Spleen (tissue), 11 donors: ENCODE data around the gene IMPACT. TPM values are rescaled to one million over a fixed set of nuclear protein-coding genes. Genes with fewer than 3 reads are reported as not detected.

ENCODE experiments used
- DNase-seq: peaks from one replicate; pipeline ENCODE4 v3.0.0-alpha.2; 2020
- H3K27ac ChIP-seq, 8 donors: fragments of 200-600 bp; sonication (generic) in 7 of 8; 1 replicate in 4 of 8; 2 replicates in 4 of 8; pipeline versions ENCODE4 v1.5.0 to v1.8.0; 2016 to 2021; ENCODE audit warnings: inconsistent platforms in 4 of 8, mild to moderate bottlenecking in 4 of 8, moderate library complexity in 1 of 8
- H3K27me3 ChIP-seq, 7 donors: fragments of 200-600 bp; sonication (generic) in 6 of 7; replicated peaks in 1 of 7; 1 replicate in 4 of 7; 2 replicates in 3 of 7; pipeline versions ENCODE4 v1.5.0 to v1.8.0; 2016 to 2021; ENCODE audit warnings: inconsistent platforms in 3 of 7, mild to moderate bottlenecking in 1 of 7
- H3K36me3 ChIP-seq, 6 donors: fragments of 200-600 bp; sonication (generic) in 5 of 6; 1 replicate in 4 of 6; 2 replicates in 2 of 6; pipeline versions ENCODE4 v1.5.0 to v1.8.0; 2016 to 2021; ENCODE audit warnings: inconsistent platforms in 2 of 6
- H3K4me1 ChIP-seq, 6 donors: fragments of 200-600 bp; sonication (generic) in 5 of 6; 1 replicate in 3 of 6; 2 replicates in 3 of 6; pipeline versions ENCODE4 v1.5.0 to v1.8.0; 2016 to 2021; ENCODE audit warnings: inconsistent platforms in 3 of 6
- H3K4me3 ChIP-seq, 8 donors: fragments of 200-600 bp; sonication (generic) in 7 of 8; 1 replicate in 4 of 8; 2 replicates in 4 of 8; pipeline versions ENCODE4 v1.5.0 to v1.8.0; 2016 to 2021; ENCODE audit warnings: inconsistent platforms in 4 of 8, mild to moderate bottlenecking in 4 of 8, moderate library complexity in 2 of 8
- H3K9me3 ChIP-seq, 8 donors: fragments of 200-600 bp; sonication (generic) in 7 of 8; 1 replicate in 4 of 8; 2 replicates in 4 of 8; pipeline versions ENCODE4 v1.5.0 to v1.8.0; 2016 to 2021; ENCODE audit warnings: inconsistent platforms in 4 of 8
- CTCF ChIP-seq, 11 experiments: fragments of 200-600 bp in 7 of 11; fragments of 450-650 bp in 4 of 11; sonication (generic) in 4 of 11; IDR thresholded peaks in 8 of 11; conservative IDR thresholded peaks in 3 of 11; 1 replicate in 7 of 11; 2 replicates in 4 of 11; pipeline versions ENCODE4 v1.4.0 to v1.8.0; 2016 to 2021; ENCODE audit warnings: antibody characterized with exemption in 11 of 11, inconsistent platforms in 4 of 11, mild to moderate bottlenecking in 1 of 11
- POLR2A ChIP-seq, 3 donors: fragments of 450-650 bp; IDR thresholded peaks; one replicate each; pipeline ENCODE4 v1.5.1; 2017; ENCODE audit warnings: antibody characterized with exemption in 3 of 3, mild to moderate bottlenecking in 1 of 3
- POLR2AphosphoS5 ChIP-seq, 3 donors: sonication (generic); formaldehyde crosslinking; IDR thresholded peaks; one replicate each; pipeline ENCODE4 v1.5.1; 2017; ENCODE audit warnings: antibody characterized with exemption in 3 of 3
- WGBS, 5 donors: extraction: QIAGEN DNeasy Blood & Tissue Kit in 3 of 5; methylation state at CpG; one replicate each; pipeline versions ENCODE4 v1.1.5 to v1.1.7; 2013 to 2018; 5-methylcytosine and 5-hydroxymethylcytosine counted together
- intact Hi-C: fragments of 100-400 bp; cut with DNase I; formaldehyde crosslinking; loops from one replicate; pipeline ENCODE4 v1.15.0; 2023; ENCODE audit warnings: low total_unique reads
- polyA plus RNA-seq, 3 donors: library from polyadenylated mRNA; stranded (reverse); fragments of 200-250 nt; gene quantifications; one replicate each; pipeline ENCODE4 v1.2.1, GENCODE V29; 2013
- total RNA-seq, 7 donors: library from RNA; depleted of rRNA in 3 of 7; stranded (reverse); fragments of >200 nt in 3 of 7; fragmentation: NEBNext Ultra II Directional in 4 of 7; extraction: Animal tissue kit (Norgen Biotek cat#: 25700) in 4 of 7; gene quantifications; one replicate each; pipeline versions ENCODE4 v1.1.0 to v1.2.1, GENCODE V29; 2016 to 2021
- donor health status: healthy with polysubstance abuse.
- donor health status: DM: no; HTN: no; CAD: no; lungs with moderate emphysema.
- donor health status: DM: no; HTN: no; CAD: no.
- donor health status: Bipolar disorder and iron deficiency.
- donor health status: healthy.
- donor health status: DM: no; HTN: no; CAD: no.
- donor health status: DM: yes; HTN: yes; CAD: no.

IMPACT gene
- total and polyA plus RNA-seq, 10 donors: 10.6 to 36.7 (median 22.0) TPM

- Histone ChIP-seq H3K9me3 (peaks cover 0 to 5% (median 0%) of the 10 kb centered on the region in 8 donors), H3K4me3 (no peak overlapping the region), H3K4me1 (peaks cover 0 to 24% (median 16%) of the 10 kb centered on the region in 6 donors), H3K27ac (no peak overlapping the region), H3K36me3 (peaks cover 0 to 33% (median 4%) of the 10 kb centered on the region in 6 donors), H3K27me3 (peaks cover 0 to 14% (median 0%) of the 10 kb centered on the region in 7 donors)
- no peak for DNase-seq
- intact Hi-C loops: no loop called here
- WGBS, 5 donors: 80 to 91% (median 87%) methylated on average over 3 of the region's 3 CpGs
- TF ChIP-seq CTCF (IDR thresholded peaks at IDR 0.05 in 8 of 11, conservative IDR thresholded peaks at IDR 0.05 in 3 of 11) (no peak), POLR2AphosphoS5 (IDR thresholded peaks at IDR 0.05) (no peak), POLR2A (IDR thresholded peaks at IDR 0.05) (no peak)
These were observed 2.2 kb downstream of the IMPACT start for GRCh38 chr18:24428709-24429108.

- H3K27ac ChIP-seq: no peak overlapping the region
- intact Hi-C loops: no loop called here
- DNase-seq: no peak
- 95 to 98% (median 96%) methylated on average over 4 of the region's 4 CpGs for WGBS, 5 donors
- peaks cover 0 to 24% (median 16%) of the 10 kb centered on the region in 6 donors for H3K4me1 ChIP-seq
- H3K36me3 ChIP-seq: peaks cover 0 to 33% (median 4%) of the 10 kb centered on the region in 6 donors
- TF ChIP-seq CTCF (IDR thresholded peaks at IDR 0.05 in 8 of 11, conservative IDR thresholded peaks at IDR 0.05 in 3 of 11) (no peak), POLR2AphosphoS5 (IDR thresholded peaks at IDR 0.05) (no peak), POLR2A (IDR thresholded peaks at IDR 0.05) (no peak)
- H3K9me3 ChIP-seq: peaks cover 0 to 5% (median 0%) of the 10 kb centered on the region in 8 donors
- peaks cover 0 to 10% (median 0%) of the 10 kb centered on the region in 7 donors for H3K27me3 ChIP-seq
- no peak overlapping the region for H3K4me3 ChIP-seq
These were observed 2.7 kb downstream of the IMPACT start for GRCh38 chr18:24429188-24429587.

GRCh38 chr18:24432618-24433017 lies 6.1 kb downstream of the IMPACT start:
- Histone ChIP-seq H3K4me1 (peaks cover 0 to 14% (median 7%) of the 10 kb centered on the region in 6 donors), H3K27ac (no peak overlapping the region), H3K9me3 (no peaks in the 10 kb centered on the region), H3K36me3 (peaks cover 0 to 61% (median 11%) of the 10 kb centered on the region in 6 donors), H3K4me3 (no peak overlapping the region), H3K27me3 (no peaks in the 10 kb centered on the region)
- DNase-seq: no peak
- WGBS, 5 donors: 74 to 95% (median 85%) methylated on average over 3 of the region's 3 CpGs
- intact Hi-C loops: no loop called here
- TF ChIP-seq CTCF (IDR thresholded peaks at IDR 0.05 in 8 of 11, conservative IDR thresholded peaks at IDR 0.05 in 3 of 11): no peak
- TF ChIP-seq POLR2A (IDR thresholded peaks at IDR 0.05): no peak
- no peak for TF ChIP-seq POLR2AphosphoS5 (IDR thresholded peaks at IDR 0.05)

DNA sequence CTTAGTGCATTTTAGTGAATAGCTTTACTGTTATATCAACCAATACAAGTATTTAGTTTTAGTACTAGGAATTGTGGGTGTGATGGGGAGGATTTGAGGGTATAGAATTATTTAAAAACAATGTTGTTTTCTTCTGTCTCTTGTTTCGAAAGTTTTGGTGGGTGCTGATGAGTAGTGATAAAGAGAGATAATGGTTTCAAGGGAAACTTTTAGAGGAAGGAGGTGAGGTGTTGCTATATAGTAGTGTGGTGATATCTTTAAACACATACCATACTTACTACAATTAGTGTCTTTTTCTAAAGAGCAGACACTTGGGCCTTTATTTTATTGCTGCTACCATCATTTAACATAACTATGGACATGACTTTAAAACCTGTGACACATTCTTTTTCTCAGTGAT lies 10.5 kb downstream of the IMPACT start:
- no peak for DNase-seq
- no peaks in the 10 kb centered on the region for H3K9me3 ChIP-seq
- 79 to 97% (median 88%) methylated on average over 1 of the region's 1 CpG for WGBS, 5 donors
- TF ChIP-seq POLR2A (IDR thresholded peaks at IDR 0.05): no peak
- no peak for TF ChIP-seq CTCF (IDR thresholded peaks at IDR 0.05 in 8 of 11, conservative IDR thresholded peaks at IDR 0.05 in 3 of 11)
- no peak for TF ChIP-seq POLR2AphosphoS5 (IDR thresholded peaks at IDR 0.05)
- H3K27ac ChIP-seq: no peak overlapping the region
- no peak overlapping the region for H3K4me3 ChIP-seq
- H3K36me3 ChIP-seq: peaks cover 0 to 79% (median 28%) of the 10 kb centered on the region in 6 donors
- no peaks in the 10 kb centered on the region for H3K4me1 ChIP-seq
- intact Hi-C loops: no loop called here
- H3K27me3 ChIP-seq: no peaks in the 10 kb centered on the region
